ENCODE results near the gene DCAF8. TPM values are rescaled to one million over a fixed set of nuclear protein-coding genes. Genes with fewer than 3 reads are reported as not detected.

Gene DCAF8
- total RNA-seq, 1 donor from 2014 or later: 69.4 TPM

GRCh38 chr1:160192234-160192633 is 70.1 kb downstream of the DCAF8 start:
- no peak for TF ChIP-seq CTCF (IDR thresholded peaks at IDR 0.05; ENCODE audit: insufficient read depth, low read length, poor library complexity, severe bottlenecking)

GRCh38 chr1:160191756-160192155 is 70.6 kb downstream of the DCAF8 start:
- no peak for DNase-seq (ENCODE audit: low read depth)
- no peak for TF ChIP-seq CTCF (IDR thresholded peaks at IDR 0.05; ENCODE audit: insufficient read depth, low read length, poor library complexity, severe bottlenecking)
- Histone ChIP-seq H3K36me3 (ENCODE audit: control insufficient read depth, insufficient read depth, low read length) (no peaks in the 10 kb centered on the region), H3K27me3 (ENCODE audit: control insufficient read depth, insufficient read depth, low read length) (peaks cover 12% of the 10 kb centered on the region), H3K4me3 (ENCODE audit: low read depth, low read length) (no peak overlapping the region)

More at GRCh38 chr1:160192234-160192633, 70.1 kb downstream of the DCAF8 start:
- H3K4me3 ChIP-seq (ENCODE audit: low read depth, low read length): no peak overlapping the region
- DNase-seq (ENCODE audit: low read depth): no peak
- H3K36me3 ChIP-seq (ENCODE audit: control insufficient read depth, insufficient read depth, low read length): no peaks in the 10 kb centered on the region
- peaks cover 8% of the 10 kb centered on the region for H3K27me3 ChIP-seq (ENCODE audit: control insufficient read depth, insufficient read depth, low read length)

- H3K36me3 ChIP-seq (ENCODE audit: control insufficient read depth, insufficient read depth, low read length): no peaks in the 10 kb centered on the region
- DNase-seq (ENCODE audit: low read depth): no peak
- no peak for TF ChIP-seq CTCF (IDR thresholded peaks at IDR 0.05; ENCODE audit: insufficient read depth, low read length, poor library complexity, severe bottlenecking)
Measured at GRCh38 chr1:160189649-160190625, 72.4 kb downstream of the DCAF8 start, which contains the start of gene CASQ1. TSS of gene CASQ1 (plus strand) at chr1:160190575. CDS start at chr1:160190752, 177 bp downstream.

GRCh38 chr1:160188341-160188740 is 74.0 kb downstream of the DCAF8 start:
- DNase-seq (ENCODE audit: low read depth): no peak
- no peaks in the 10 kb centered on the region for H3K36me3 ChIP-seq (ENCODE audit: control insufficient read depth, insufficient read depth, low read length)
- no peak for TF ChIP-seq CTCF (IDR thresholded peaks at IDR 0.05; ENCODE audit: insufficient read depth, low read length, poor library complexity, severe bottlenecking)
- no peak overlapping the region for H3K4me3 ChIP-seq (ENCODE audit: low read depth, low read length)
- peaks cover 7% of the 10 kb centered on the region for H3K27me3 ChIP-seq (ENCODE audit: control insufficient read depth, insufficient read depth, low read length)

More at GRCh38 chr1:160189649-160190625, 72.4 kb downstream of the DCAF8 start, which contains the start of gene CASQ1:
- Histone ChIP-seq H3K27me3 (ENCODE audit: control insufficient read depth, insufficient read depth, low read length) (peaks cover 11% of the 10 kb centered on the region), H3K4me3 (ENCODE audit: low read depth, low read length) (no peak within 1 kb of the TSS)

GRCh38 chr1:160187407-160187806 is 74.9 kb downstream of the DCAF8 start:
- no peak for TF ChIP-seq CTCF (IDR thresholded peaks at IDR 0.05; ENCODE audit: insufficient read depth, low read length, poor library complexity, severe bottlenecking)
- DNase-seq (ENCODE audit: low read depth): no peak
- no peak overlapping the region for H3K4me3 ChIP-seq (ENCODE audit: low read depth, low read length)

More at GRCh38 chr1:160187407-160187806, 74.9 kb downstream of the DCAF8 start:
- no peaks in the 10 kb centered on the region for H3K36me3 ChIP-seq (ENCODE audit: control insufficient read depth, insufficient read depth, low read length)
- peaks cover 7% of the 10 kb centered on the region for H3K27me3 ChIP-seq (ENCODE audit: control insufficient read depth, insufficient read depth, low read length)

Measured in kidney epithelial cell (primary cell).